ENCODE data around the gene FCGR3B.
"Not testable (repeated sequence)": the region's sequence is repeated elsewhere in the genome, so short reads cannot be mapped to it uniquely, and the experiment has no call there.

Gene FCGR3B

DNA sequence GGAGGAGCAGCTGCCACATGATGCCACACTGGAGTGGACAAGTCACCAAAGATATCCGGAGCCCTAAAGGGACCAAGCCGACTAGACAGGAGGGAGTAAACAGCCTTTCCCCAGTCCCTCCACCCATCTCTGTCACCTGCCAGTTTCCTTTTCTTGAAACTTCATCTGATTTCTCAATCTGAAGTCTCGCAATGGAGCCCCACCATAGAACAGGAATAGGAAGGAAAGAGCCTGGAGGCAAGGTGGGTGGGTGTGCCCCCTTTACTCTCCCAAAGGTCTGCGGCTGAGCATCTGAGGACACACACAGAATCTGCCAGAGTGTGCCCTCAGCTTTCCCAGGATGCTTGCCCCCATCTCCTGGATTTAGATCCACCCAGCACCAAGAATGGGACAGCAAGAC lies at the start of gene FCGR3B:
Gene FCGR3B (minus strand): TSS at position 101 of the 400 bp plus-strand sequence. CDS start 82 bp downstream, at position 19.
- no peak for DNase-seq

DNA sequence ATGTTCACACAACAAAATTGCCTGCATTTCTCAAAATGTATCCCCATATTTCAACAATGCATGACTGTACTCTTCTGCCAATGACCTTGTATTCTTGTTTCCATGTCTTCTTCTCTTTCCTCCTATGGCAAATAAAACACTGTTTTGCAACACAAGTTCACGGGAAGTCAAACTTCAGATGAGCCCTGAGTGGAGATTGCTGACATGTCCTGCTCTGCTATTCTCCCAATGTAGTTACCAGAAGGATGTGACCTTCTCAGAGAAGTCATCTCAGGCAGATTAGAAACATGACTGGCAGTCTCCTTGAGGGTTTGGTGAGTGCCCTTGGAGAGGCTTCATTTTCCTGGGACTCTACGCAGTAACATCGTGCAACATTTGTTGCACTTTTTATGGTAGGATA lies 47.5 kb upstream of the FCGR3B start:
- DNase-seq, result no peak

DNA sequence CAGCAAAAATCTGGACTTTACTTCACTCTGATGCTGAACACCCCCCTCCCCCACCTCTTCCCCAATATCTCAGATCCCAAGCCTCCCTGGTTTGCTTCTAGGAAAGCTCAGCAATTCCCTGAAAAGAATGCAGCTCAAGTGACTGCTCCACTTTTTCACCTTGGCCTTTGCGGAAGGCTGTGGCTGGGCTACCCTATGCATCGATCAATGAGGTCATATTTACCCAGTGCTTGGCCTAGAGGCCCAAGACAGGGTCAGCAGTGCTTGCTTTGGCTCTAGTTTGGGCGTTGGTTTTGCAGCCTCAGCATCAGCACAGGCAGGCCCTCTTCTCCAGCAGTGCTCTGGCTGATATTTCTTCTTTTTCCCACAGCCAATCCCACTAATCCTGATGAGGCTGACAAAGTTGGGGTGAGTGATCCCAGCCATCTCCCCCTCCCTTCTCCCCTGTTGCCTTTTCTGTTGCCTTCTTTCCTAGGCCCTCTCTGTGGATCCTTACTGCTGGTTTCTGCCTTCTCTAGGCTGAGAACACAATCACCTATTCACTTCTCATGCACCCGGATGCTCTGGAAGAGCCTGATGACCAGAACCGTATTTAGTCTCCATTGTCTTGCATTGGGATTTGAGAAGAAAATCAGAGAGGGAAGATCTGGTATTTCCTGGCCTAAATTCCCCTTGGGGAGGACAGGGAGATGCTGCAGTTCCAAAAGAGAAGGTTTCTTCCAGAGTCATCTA lies 46.1 kb upstream of the FCGR3B start:
- no peak for DNase-seq

GRCh38 chr1:161676441-161676840 lies 45.5 kb upstream of the FCGR3B start:
- DNase-seq, result no peak

GRCh38 chr1:161674908-161675307 lies 43.9 kb upstream of the FCGR3B start:
- DNase-seq, result not testable (repeated sequence)

GRCh38 chr1:161674447-161674846 lies 43.5 kb upstream of the FCGR3B start:
- DNase-seq, result not testable (repeated sequence)

DNA sequence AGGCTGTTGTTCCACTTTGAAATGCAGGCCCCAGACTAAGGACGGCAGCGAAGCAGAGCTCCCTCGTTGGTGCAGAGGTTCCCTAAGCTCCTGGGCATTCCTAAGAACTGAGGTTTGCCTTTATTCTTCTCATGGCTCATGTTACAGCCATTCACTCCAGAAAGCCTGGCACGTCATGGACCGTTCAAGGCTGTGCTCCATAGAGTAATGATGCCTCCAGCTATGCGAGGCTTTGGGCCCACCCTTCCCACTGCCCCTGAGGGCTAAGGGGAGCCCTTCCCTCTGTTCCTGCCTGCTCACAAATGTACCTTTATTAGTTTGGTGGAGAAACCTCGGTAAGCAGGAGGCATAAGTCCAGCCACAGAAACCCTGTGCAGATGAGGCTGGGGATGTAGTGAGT lies 42.5 kb upstream of the FCGR3B start:
- DNase-seq, result not testable (repeated sequence)

DNA sequence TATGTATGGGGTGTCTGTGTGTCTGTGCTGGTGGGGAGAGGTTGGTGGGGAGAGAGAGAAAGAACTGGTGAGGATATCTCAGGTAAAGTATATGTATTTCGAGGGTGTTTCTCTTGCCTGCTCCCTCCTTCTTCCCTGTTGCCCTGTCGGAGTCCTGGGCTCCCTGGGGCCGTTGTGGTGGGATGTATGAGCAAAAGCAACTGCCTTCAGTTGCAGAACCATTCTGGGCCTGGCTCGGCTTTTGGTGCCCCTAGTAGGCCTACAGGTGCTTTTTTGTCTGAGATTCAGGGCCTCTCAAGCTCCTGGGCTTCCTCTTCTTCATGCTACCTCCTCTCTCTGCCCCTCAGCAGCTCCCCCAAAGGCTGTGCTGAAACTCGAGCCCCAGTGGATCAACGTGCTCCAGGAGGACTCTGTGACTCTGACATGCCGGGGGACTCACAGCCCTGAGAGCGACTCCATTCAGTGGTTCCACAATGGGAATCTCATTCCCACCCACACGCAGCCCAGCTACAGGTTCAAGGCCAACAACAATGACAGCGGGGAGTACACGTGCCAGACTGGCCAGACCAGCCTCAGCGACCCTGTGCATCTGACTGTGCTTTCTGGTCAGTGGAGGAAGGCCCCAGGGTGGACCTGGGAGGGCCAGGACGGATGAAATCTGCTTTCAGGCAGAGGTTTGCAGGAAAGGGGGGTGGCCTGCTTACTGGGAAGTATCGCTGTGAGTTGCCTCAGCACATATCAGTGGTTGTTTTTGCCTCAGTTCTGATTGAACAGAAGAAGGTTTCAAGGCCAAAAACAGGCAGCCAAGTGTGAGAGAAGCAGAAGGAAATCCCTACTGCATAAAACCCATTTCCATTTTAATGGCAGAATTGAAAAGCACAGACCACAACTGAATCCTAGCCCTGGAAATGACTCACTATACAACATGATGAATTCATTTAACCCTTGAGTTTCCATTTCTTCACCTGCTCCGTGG lies 40.4 kb upstream of the FCGR3B start:
- DNase-seq, result not testable (repeated sequence)

GRCh38 chr1:161664689-161665088 lies 33.7 kb upstream of the FCGR3B start:
- not testable (repeated sequence) for DNase-seq

DNA sequence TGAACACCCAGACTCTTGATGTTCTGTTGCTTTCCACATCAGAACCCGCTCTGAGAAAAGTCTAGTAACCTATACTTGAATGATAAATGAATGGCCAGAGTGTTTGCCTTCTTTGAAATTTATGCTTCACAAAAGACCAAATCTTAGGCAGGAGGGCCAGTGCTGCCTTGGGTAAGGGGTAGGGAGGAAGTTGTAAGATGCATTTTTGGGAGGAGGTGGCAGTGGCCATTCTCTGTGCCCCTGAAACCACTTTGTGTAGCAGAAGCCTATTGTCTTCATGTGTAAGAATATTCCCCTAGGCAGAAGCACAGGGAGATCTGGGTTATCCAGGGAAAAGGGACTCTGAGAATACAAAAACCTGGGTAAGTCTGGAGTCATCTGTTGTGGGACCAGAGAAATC lies 32.6 kb upstream of the FCGR3B start:
- not testable (repeated sequence) for DNase-seq

GRCh38 chr1:161662684-161663339 lies 31.8 kb upstream of the FCGR3B start, which contains the start of gene FCGR2B:
Gene FCGR2B (plus strand): TSS chr1:161663143. CDS start chr1:161663242, 99 bp downstream.
- not testable (repeated sequence) for DNase-seq

DNA sequence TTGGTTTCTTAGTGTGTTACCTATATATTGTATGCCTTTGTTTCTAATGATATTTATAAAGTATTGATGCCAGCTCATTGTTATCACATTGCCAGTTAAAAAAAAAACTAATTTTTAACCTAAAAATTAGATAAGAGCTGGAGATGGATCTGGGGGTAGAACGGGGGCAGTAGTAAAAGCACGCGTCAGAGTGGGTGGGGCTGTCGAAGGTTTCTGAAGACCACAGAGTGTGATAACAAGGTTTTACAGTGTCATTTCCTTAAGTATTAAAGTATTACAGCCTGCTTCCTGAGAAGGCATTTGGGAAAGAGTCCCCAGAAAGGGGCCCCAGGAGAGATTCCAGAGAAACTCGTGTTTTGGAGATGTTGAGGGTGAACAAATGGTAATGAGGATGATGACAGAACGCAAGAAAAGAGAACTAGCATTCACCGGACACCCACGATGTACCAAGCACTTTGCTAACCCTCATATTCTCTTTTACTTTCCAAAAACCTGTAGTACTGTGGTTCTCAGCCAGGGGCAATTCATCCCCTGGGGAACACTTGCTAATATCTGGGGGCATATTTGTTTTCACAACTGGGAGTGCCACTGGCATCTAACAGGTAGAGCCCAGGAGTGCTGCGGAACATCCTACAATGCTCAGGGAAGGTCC lies 30.8 kb upstream of the FCGR3B start:
- DNase-seq, result not testable (repeated sequence)

DNA sequence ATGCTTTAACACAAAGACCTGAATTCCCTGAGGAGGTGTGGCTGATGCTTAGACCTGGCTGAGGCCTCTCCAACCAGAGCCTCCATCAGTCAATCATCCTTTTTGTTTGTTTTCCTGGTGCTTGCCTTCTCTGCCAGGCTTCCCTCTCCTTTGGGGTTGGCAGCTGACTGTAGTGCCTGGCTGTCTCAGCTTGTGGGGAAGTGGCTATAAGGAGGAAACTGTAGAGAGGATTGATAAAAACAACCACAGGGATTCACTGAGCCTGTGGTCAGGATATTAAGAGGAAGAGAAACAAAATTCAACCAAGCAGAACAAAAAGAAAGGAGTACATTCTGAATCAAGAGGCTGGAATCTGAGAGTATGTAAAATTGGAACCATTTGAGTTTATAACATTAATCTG lies 27.5 kb upstream of the FCGR3B start:
- DNase-seq, result not testable (repeated sequence)

- not testable (repeated sequence) for DNase-seq
Measured at GRCh38 chr1:161653971-161654370, 23.0 kb upstream of the FCGR3B start.

- not testable (repeated sequence) for DNase-seq
Measured at GRCh38 chr1:161653541-161653940, 22.6 kb upstream of the FCGR3B start.

GRCh38 chr1:161647507-161648360 lies 16.8 kb upstream of the FCGR3B start:
- DNase-seq, result not testable (repeated sequence)

GRCh38 chr1:161644855-161645254 lies 13.9 kb upstream of the FCGR3B start:
- not testable (repeated sequence) for DNase-seq

- DNase-seq, result not testable (repeated sequence)
Measured at GRCh38 chr1:161643481-161644208, 12.7 kb upstream of the FCGR3B start.

GRCh38 chr1:161642697-161643096 lies 11.7 kb upstream of the FCGR3B start:
- not testable (repeated sequence) for DNase-seq

DNA sequence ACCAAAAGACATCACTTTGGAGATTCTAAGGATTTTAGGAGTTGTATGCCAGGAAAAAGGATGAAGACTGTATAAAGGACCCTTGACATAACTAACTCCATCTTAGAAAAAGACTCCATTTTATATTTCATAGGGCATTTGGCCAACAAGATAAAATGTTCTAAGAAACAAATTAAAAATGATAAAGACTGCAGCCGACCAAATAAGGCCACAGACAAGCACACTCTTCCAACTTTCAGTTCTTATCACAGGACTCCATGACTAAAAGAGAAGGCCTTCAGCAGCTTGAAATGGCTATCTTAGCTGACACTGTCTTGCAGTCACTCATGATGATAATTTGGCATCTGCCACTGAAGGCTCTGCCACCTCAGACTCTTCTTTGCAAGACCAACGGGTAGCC lies 8.2 kb upstream of the FCGR3B start:
- DNase-seq, result not testable (repeated sequence)
